ENCODE measurements around the gene RCAN3.
A peak's percentile ranks its signal among the peaks of the same experiment; 100 is the strongest.
"Not testable (repeated sequence)": the region's sequence is repeated elsewhere in the genome, so short reads cannot be mapped to it uniquely, and the experiment has no call there.

RCAN3 gene

GRCh38 chr1:24502709-24503058 lies at the start of gene RCAN3:
Gene RCAN3 (plus strand): TSS chr1:24502836. CDS start chr1:24514373, 11,537 bp downstream.
- DNase-seq = peak; percentile 93

GRCh38 chr1:24452922-24453485 lies 49.6 kb upstream of the RCAN3 start:
- no peak for DNase-seq

DNA sequence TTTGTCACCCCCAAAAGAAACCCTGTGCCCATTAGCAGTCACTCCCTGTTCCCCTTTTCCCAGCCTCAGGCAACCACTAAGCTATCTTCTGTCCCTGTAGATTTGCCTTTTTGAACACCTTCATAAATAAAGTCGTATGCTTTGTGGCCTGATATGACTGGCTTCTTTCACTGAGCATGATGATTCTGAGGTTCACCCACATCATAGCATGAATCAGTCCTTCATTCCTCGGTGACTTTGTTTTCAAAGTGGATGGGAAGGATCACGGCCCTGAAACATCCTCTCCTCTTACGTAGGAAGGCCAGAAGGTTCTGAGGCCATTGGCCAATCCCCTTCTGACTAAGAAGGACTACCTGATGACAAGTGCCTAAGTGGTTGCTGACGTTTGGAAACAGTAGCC lies 48.0 kb upstream of the RCAN3 start:
- DNase-seq = no peak

DNA sequence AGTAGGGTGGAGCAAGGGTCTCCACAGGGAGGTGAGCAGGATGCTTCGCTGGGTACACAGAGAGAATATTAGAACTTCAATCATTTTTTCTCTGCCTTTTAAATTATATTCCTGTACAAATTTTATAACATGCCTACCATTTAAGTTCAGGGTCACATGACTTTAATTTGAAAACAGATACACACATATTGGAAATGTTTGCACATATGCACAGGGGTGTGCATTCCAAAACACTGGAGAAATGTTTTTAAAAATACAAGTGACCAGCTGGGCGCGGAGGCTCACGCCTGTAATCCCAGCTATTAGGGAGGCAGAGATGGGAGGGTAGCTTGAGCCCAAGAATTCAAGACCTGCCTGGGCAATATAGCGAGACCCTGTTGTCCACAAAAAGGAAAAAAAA lies 47.4 kb upstream of the RCAN3 start:
- no peak for DNase-seq

DNA sequence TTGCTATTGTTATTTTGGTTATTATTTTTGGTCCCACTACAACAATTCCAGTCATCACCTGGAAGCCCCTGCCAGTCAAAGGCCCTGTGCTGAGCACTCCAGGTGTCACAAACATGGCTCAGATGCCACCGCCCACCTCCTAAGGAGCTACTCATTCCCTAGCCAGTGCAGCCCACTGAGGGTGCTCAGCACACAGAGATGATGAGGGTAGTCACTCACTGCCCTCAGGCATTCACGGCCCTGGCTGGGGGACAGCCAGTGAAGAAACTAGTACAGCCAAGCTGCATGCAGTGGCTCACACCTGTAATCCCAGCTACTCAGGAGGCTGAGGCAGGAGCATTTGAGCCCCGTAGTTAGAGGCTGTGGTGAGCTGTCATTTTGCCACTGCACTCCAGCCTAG lies 44.8 kb upstream of the RCAN3 start:
- DNase-seq = no peak

- DNase-seq = no peak
Measured at GRCh38 chr1:24459551-24460266, 42.9 kb upstream of the RCAN3 start.

GRCh38 chr1:24462128-24462527 lies 40.5 kb upstream of the RCAN3 start:
- not testable (repeated sequence) for DNase-seq

- no peak for DNase-seq
Measured at GRCh38 chr1:24463776-24464735, 38.6 kb upstream of the RCAN3 start.

GRCh38 chr1:24465099-24465498 lies 37.5 kb upstream of the RCAN3 start:
- DNase-seq = no peak

GRCh38 chr1:24465638-24466037 lies 37.0 kb upstream of the RCAN3 start:
- no peak for DNase-seq

- no peak for DNase-seq
Measured at GRCh38 chr1:24468685-24469316, 33.8 kb upstream of the RCAN3 start.

- no peak for DNase-seq
Measured at GRCh38 chr1:24470592-24470991, 32.0 kb upstream of the RCAN3 start.

GRCh38 chr1:24472527-24473251 lies 29.9 kb upstream of the RCAN3 start:
- no peak for DNase-seq

DNA sequence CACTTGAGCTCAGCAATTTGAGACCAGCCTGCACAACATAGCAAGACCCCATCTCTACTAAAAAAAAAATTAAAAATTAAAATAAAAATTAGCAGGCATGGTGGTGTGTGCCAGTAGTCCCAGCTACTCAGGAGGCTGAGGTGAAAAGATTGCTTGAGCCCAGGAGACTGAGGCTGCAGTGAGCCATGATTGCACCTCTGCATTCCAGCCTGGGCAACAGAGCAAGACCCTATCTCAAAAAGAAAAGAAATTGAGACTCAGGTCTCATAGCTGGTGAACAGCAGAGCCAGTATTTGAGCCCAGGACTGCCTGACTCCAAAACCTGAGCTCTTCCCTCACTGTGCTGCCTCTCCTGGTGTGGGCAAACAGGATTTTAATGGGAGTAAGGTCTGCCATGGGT lies 28.4 kb upstream of the RCAN3 start:
- DNase-seq = no peak

GRCh38 chr1:24475700-24476099 lies 26.9 kb upstream of the RCAN3 start:
- DNase-seq = no peak

- DNase-seq = no peak
Measured at GRCh38 chr1:24476571-24476970, 26.1 kb upstream of the RCAN3 start.

DNA sequence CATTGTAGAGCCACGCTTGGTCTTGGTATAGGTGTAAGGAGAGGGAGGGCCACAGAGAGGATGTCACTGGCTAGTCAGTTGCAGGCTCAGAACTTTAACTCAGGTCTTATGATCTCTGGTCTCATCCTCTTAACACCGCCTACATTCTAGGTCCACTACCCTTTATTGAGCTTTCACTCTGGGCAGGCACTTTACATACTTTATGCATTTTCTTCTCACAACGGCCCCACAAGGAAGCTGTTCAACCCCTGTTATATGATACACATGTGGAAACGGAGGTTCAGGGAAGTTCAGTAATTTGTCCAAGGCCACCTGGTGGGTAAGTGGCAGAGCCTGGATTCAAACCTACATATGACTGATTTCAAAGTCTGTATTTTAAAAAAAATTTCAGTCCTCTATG lies 25.3 kb upstream of the RCAN3 start:
- DNase-seq = no peak

- DNase-seq = peak; percentile 90
Measured at GRCh38 chr1:24481101-24481500, 21.5 kb upstream of the RCAN3 start.

DNA sequence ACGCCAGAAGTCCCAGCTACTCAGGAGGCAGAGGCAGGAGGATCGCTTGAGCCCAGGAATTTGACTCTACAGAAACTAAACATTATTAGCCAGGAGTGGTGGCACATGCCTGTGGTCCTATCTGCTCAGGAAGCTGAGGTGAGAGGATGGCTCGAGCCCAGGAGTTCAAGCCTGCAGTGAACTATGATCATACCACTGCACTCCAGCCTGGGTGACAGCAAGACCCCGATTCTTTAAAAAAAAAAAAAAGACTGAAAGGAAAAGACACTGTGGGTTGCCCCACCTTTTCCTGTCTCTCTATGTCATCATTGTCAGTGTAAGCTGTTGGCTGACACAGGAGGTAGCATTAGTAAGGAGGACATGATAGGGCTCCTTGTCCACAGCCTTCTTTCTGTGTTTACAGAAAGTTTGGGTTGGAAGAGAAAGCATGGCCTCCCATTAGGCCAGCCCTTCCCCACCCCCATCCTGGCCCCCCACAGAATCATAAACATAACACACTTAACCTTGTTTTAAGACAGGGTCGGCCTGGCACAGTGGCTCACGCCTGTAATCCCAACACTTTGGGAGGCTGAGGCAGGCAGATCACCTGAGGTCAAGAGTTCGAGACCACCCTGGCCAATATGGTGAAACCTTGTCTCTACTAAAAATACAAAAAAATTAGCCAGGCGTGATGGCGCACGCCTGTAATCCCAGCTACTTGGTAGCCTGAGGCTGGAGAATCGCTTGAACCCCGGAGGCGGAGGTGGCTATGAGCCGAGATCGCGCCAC lies 20.6 kb upstream of the RCAN3 start:
- DNase-seq = no peak

- no peak for DNase-seq
Measured at GRCh38 chr1:24483441-24483840, 19.2 kb upstream of the RCAN3 start.

- DNase-seq = no peak
Measured at GRCh38 chr1:24484199-24484598, 18.4 kb upstream of the RCAN3 start.
